ENCODE measurements around the gene DMAC2L.

Gene DMAC2L

GRCh38 chr14:50288146-50288545, 24.0 kb upstream of the DMAC2L start:
- TF ChIP-seq, protein P1, sequence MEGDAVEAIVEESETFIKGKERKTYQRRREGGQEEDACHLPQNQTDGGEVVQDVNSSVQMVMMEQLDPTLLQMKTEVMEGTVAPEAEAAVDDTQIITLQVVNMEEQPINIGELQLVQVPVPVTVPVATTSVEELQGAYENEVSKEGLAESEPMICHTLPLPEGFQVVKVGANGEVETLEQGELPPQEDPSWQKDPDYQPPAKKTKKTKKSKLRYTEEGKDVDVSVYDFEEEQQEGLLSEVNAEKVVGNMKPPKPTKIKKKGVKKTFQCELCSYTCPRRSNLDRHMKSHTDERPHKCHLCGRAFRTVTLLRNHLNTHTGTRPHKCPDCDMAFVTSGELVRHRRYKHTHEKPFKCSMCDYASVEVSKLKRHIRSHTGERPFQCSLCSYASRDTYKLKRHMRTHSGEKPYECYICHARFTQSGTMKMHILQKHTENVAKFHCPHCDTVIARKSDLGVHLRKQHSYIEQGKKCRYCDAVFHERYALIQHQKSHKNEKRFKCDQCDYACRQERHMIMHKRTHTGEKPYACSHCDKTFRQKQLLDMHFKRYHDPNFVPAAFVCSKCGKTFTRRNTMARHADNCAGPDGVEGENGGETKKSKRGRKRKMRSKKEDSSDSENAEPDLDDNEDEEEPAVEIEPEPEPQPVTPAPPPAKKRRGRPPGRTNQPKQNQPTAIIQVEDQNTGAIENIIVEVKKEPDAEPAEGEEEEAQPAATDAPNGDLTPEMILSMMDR (IDR thresholded peaks at IDR 0.05; ENCODE audit: extremely low read depth, missing control alignments) = no peak
- no peak for DNase-seq (ENCODE audit: low spot score)

DNA sequence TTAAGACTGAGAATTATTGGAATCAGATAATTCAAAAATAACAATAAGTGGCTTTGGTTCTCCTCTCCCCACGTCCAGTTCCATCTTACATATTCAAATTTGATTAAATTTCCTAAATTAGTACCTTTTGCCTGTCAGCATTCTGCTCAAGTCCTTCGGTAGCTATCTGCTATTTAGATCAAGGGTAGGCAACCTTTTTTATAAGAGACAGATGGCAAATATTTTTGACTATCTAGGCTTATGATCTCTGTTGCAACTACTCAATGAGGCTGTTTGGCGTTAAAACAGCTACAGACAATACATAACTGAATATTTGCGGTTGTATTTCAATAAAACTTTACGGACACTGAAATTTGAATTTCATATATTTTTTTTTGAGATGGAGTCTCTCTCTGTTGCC, 21.8 kb upstream of the DMAC2L start:
- no peak for DNase-seq (ENCODE audit: low spot score)
- TF ChIP-seq, protein P1 (IDR thresholded peaks at IDR 0.05; ENCODE audit: extremely low read depth, missing control alignments) = no peak

DNA sequence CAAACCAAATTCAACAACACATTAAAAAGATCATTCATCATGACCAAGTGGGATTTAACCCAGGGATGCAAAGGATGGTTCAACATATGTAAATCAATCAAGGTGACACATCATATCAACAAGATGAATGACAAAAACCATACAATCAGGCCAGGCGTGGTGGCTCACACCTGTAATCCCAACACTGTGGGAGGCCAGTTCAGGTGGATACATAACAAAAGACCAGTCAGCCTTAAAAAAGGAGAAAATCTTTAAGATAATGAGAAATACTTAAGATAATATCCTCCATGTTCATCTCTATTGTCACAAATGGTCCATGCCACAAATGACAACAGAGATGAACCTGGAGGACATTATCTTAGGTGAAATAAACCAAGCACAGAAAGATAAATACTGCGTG, 12.5 kb upstream of the DMAC2L start:
- no peak for DNase-seq (ENCODE audit: low spot score)
- TF ChIP-seq, protein P1 (IDR thresholded peaks at IDR 0.05; ENCODE audit: extremely low read depth, missing control alignments) = no peak

DNA sequence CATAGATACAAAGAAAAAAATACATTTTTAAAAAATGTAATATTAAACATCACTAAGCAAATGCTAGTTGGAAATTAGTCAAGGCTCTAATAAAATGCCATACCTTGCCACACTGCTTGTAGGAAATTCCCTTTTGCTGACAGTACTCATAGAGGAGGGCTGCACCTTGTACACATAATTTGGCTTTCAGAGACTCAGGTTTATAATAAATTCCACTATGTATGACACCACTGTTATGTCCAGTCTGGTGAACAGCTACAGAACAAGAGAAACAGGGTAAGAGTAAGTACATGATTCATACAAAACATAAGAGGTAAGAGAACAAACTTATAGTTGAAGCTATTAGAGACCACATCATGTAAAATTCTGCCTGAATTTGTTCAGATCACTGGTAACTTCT, 10.2 kb upstream of the DMAC2L start:
- no peak for DNase-seq (ENCODE audit: low spot score)
- TF ChIP-seq, protein P1 (IDR thresholded peaks at IDR 0.05; ENCODE audit: extremely low read depth, missing control alignments) = no peak

DNA sequence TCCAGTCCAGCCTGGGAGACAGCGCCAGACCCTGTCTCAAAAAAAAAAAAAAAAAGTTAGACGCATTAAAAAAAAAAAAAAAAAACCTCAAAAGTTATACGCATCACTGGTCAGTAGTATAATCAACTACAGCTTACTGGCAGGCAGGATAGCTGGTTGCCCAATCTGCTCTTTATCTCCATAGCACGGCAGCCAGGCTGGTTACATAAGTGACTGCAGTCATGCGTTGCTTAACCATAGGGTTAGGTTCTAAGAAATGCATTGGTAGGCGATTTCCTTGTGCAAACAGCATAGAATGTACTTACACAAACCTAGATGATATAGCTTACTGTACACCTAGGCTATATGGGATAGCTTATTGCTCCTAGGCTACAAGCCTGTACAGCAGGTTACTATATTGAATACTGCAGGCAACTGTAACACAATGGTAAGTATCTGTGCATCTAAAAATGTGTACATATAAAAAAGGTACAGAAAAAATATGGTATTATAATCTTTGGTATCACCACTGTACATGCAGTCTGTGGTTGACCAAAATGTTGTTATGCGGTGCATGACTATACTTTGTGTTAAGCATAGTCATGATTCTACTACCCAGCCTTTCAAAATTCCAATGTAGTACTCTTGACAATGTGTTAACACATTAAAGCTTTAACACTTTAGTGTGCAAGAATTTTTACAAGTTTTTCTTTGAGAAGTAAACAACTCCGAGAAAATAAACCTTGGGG, 8.2 kb upstream of the DMAC2L start:
- TF ChIP-seq, protein P1 (IDR thresholded peaks at IDR 0.05; ENCODE audit: extremely low read depth, missing control alignments) = no peak
- no peak for DNase-seq (ENCODE audit: low spot score)

DNA sequence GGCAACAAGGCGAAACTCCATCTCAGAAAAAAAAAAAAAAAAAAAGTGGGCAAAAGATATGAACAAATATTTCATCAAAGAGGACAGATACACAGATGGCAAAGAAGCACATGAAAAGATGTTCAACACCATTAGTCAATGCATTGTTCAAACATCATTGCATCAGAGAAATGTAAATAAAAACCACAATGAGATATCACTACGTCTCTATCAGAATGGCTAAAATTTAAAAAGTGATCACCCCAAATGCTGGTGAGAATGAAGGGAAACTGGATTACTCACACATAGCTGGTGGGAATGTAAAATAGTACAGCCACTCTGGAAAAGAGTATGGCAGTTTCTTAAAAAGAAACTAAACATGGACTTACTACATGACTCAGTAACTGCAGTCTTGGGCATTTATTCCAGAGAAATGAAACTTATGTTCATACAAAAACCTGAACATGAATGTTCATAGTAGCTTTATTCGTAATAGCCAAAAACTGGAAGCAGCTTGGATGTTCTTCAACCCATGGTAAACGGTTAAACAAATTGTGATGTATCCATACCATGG, 3.7 kb upstream of the DMAC2L start:
- TF ChIP-seq, protein P1 (IDR thresholded peaks at IDR 0.05; ENCODE audit: extremely low read depth, missing control alignments) = no peak
- DNase-seq (ENCODE audit: low spot score) = no peak

DNA sequence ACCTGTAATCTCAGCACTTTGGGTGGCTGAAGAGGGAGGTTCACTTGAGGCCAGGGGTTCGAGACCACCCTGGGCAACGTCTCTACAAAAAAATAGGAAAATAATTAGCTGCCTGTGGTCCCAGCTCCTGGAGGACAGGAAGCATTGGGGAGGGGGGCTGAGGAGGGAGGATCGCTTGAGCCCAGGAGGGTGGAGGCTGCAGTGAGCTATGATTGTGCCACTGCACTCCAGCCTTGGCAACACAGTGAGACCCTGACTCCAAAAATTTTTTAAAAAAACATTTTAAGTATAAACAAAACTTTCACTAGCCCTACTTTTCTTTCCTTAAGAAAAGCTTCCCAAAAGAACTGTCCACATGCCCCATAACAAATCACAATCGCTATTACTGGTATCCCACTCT, 1.7 kb upstream of the DMAC2L start:
- TF ChIP-seq, protein P1 (IDR thresholded peaks at IDR 0.05; ENCODE audit: extremely low read depth, missing control alignments) = no peak
- DNase-seq (ENCODE audit: low spot score) = no peak
